SK-N-SH (cell line): ENCODE results near the gene SGPL1. TPM values are rescaled to one million over a fixed set of nuclear protein-coding genes. Genes with fewer than 3 reads are reported as not detected.

Experiments used
- CTCF ChIA-PET: fragments of 300-600, 350-600 bp; formaldehyde crosslinking; extraction: SDS; loops from one replicate; lab custom pipeline; 2021; lab: Yijun Ruan, JAX
- POLR2A ChIA-PET: fragments of 350-600 bp; sonication (Branson Sonifier 250); formaldehyde crosslinking; extraction: SDS; loops from one replicate; lab custom pipeline; 2020; ENCODE audit warnings: antibody characterized with exemption, inconsistent platforms; lab: Yijun Ruan, JAX
- DNase-seq: peaks from one replicate; pipeline ENCODE4 v3.0.0; 2012
- H2AFZ ChIP-seq: fragments of 200-600 bp; sonication (generic); 2 replicates; pipeline ENCODE4 v1.8.1; 2016; ENCODE audit warnings: antibody characterized with exemption, mild to moderate bottlenecking, low read depth
- H3F3A ChIP-seq: fragments of 200-600 bp; sonication (generic); replicated peaks from 2 replicates; pipeline ENCODE3; 2016; ENCODE audit warnings: antibody characterized with exemption, mild to moderate bottlenecking; ENCODE audit not compliant: insufficient read depth
- H3K27ac ChIP-seq, 2 experiments: fragments of 200-500 bp in 1 of 2; fragments of 200-600 bp in 1 of 2; sonication (Bioruptor generic) in 1 of 2; sonication (generic), shearing (Covaris generic) in 1 of 2; 2 replicates each; pipeline versions ENCODE4 v1.5.1 to v1.6.1; 2014 to 2016; ENCODE audit warnings: low read depth in 2 of 2, inconsistent platforms in 1 of 2, low read length in 1 of 2, mild to moderate bottlenecking in 1 of 2, mixed read lengths in 1 of 2
- H3K27me3 ChIP-seq: fragments of 200-600 bp; sonication (generic), shearing (Covaris generic); 2 replicates; pipeline ENCODE4 v1.6.1; 2016; ENCODE audit warnings: mixed run types; ENCODE audit not compliant: insufficient read depth
- H3K36me3 ChIP-seq, 2 experiments: fragments of 200-500 bp in 1 of 2; fragments of 200-600 bp in 1 of 2; sonication (Bioruptor generic) in 1 of 2; sonication (generic) in 1 of 2; replicated peaks in 1 of 2; 2 replicates each; pipeline versions ENCODE3 to v1.5.1; 2014 to 2016; ENCODE audit warnings: low read length in 1 of 2, mild to moderate bottlenecking in 1 of 2; ENCODE audit not compliant: insufficient read depth in 2 of 2, control insufficient read depth in 1 of 2
- H3K4me1 ChIP-seq, 2 experiments: fragments of 200-500 bp in 1 of 2; fragments of 200-600 bp in 1 of 2; sonication (Bioruptor generic) in 1 of 2; sonication (generic), shearing (Covaris generic) in 1 of 2; 2 replicates each; pipeline versions ENCODE4 v1.5.1 to v1.6.1; 2014 to 2016; ENCODE audit warnings: low read depth in 1 of 2, low read length in 1 of 2, mixed run types in 1 of 2; ENCODE audit not compliant: insufficient read depth in 2 of 2, control insufficient read depth in 1 of 2
- H3K4me2 ChIP-seq: fragments of 200-600 bp; sonication (generic), shearing (Covaris generic); 2 replicates; pipeline ENCODE4 v1.6.1; 2017; ENCODE audit warnings: mixed run types
- H3K4me3 ChIP-seq, 2 experiments: fragments of 200-500 bp in 1 of 2; fragments of 200-600 bp in 1 of 2; sonication (Bioruptor generic) in 1 of 2; sonication (generic), shearing (Covaris generic) in 1 of 2; 2 replicates each; pipeline versions ENCODE4 v1.5.1 to v1.8.1; 2014 to 2016; ENCODE audit warnings: low read depth in 2 of 2, inconsistent platforms in 1 of 2, low read length in 1 of 2, mild to moderate bottlenecking in 1 of 2, mixed read lengths in 1 of 2, moderate library complexity in 1 of 2
- H3K79me2 ChIP-seq: fragments of 200-600 bp; sonication (generic); 2 replicates; pipeline ENCODE4 v1.8.1; 2017; ENCODE audit warnings: mild to moderate bottlenecking; ENCODE audit not compliant: insufficient read depth
- H3K9ac ChIP-seq: fragments of 200-600 bp; sonication (generic); 2 replicates; pipeline ENCODE4 v1.6.1; 2017; ENCODE audit warnings: mixed run types
- H3K9me2 ChIP-seq: fragments of 200-600 bp; sonication (generic); 2 replicates; pipeline ENCODE4 v1.6.1; 2017; ENCODE audit warnings: mixed run types
- H3K9me3 ChIP-seq: fragments of 200-600 bp; sonication (generic); 2 replicates; pipeline ENCODE4 v1.6.1; 2017; ENCODE audit warnings: mixed run types, mild to moderate bottlenecking, moderate library complexity
- H4K20me1 ChIP-seq: fragments of 200-600 bp; sonication (generic); 2 replicates; pipeline ENCODE4 v1.6.1; 2017; ENCODE audit warnings: mild to moderate bottlenecking, mixed run types; ENCODE audit not compliant: insufficient read depth
- CHD2 ChIP-seq: fragments of 150-350 bp; IDR thresholded peaks from 2 replicates; pipeline ENCODE4 v1.6.1; 2018; ENCODE audit warnings: low read length; ENCODE audit not compliant: partially characterized antibody
- ELF1 ChIP-seq: IDR thresholded peaks from 2 replicates; pipeline ENCODE4 v1.4.0; 2012
- EP300 ChIP-seq, 2 experiments: IDR thresholded peaks; 2 replicates each; pipeline versions ENCODE4 v1.4.0 to v1.6.1; 2012; ENCODE audit warnings: borderline replicate concordance in 1 of 2, low read depth in 1 of 2, low read length in 1 of 2
- FOSL2 ChIP-seq: IDR thresholded peaks from 2 replicates; pipeline ENCODE4 v1.4.0; 2012; ENCODE audit warnings: low read depth, mild to moderate bottlenecking, moderate library complexity, borderline replicate concordance
- FOXM1 ChIP-seq: IDR thresholded peaks from 2 replicates; pipeline ENCODE4 v1.4.0; 2012; ENCODE audit warnings: low read depth, mild to moderate bottlenecking
- GATA2 ChIP-seq: sonication (generic); formaldehyde crosslinking; IDR thresholded peaks from 2 replicates; pipeline ENCODE4 v1.5.0; 2020; ENCODE audit warnings: mild to moderate bottlenecking, missing genetic modification reagents
- IRF3 ChIP-seq: fragments of 150-350 bp; IDR thresholded peaks from 2 replicates; pipeline ENCODE4 v1.6.1; 2016; ENCODE audit warnings: mild to moderate bottlenecking, low read depth, low read length
- MAX ChIP-seq: IDR thresholded peaks from 2 replicates; pipeline ENCODE4 v1.4.0; 2012; ENCODE audit warnings: low read depth
- MEF2A ChIP-seq: IDR thresholded peaks from 2 replicates; pipeline ENCODE4 v1.4.0; 2012; ENCODE audit warnings: low read depth, borderline replicate concordance
- NFIC ChIP-seq: IDR thresholded peaks from 2 replicates; pipeline ENCODE4 v1.4.0; 2012; ENCODE audit warnings: borderline replicate concordance
- NRF1 ChIP-seq: IDR thresholded peaks from 2 replicates; pipeline ENCODE4 v1.6.1; 2012; ENCODE audit warnings: low read depth, mild to moderate bottlenecking, low read length
- PBX3 ChIP-seq: IDR thresholded peaks from 2 replicates; pipeline ENCODE4; 2012
- POLR2AphosphoS5 ChIP-seq: IDR thresholded peaks from 2 replicates; pipeline ENCODE4 v1.6.1; 2012; ENCODE audit warnings: low read depth, low read length
- RAD21 ChIP-seq: IDR thresholded peaks from 2 replicates; pipeline ENCODE4 v1.6.1; 2012; ENCODE audit warnings: mild to moderate bottlenecking, low read length
- RCOR1 ChIP-seq: fragments of 150-350 bp; IDR thresholded peaks from 2 replicates; pipeline ENCODE4 v1.6.1; 2017; ENCODE audit warnings: antibody characterized with exemption, low read length
- REST ChIP-seq: IDR thresholded peaks from 2 replicates; pipeline ENCODE4 v1.6.1; 2012; ENCODE audit warnings: mild to moderate bottlenecking, low read depth, low read length, moderate library complexity
- RFX5 ChIP-seq: IDR thresholded peaks from 2 replicates; pipeline ENCODE4 v1.6.1; 2012; ENCODE audit warnings: mild to moderate bottlenecking, improper control_type of control experiment, low read length
- TAF1 ChIP-seq: IDR thresholded peaks from 2 replicates; pipeline ENCODE4 v1.6.1; 2012; ENCODE audit warnings: low read depth, mild to moderate bottlenecking, low read length, moderate library complexity, borderline replicate concordance
- TCF12 ChIP-seq: IDR thresholded peaks from 2 replicates; pipeline ENCODE4 v1.4.0; 2012
- TEAD4 ChIP-seq: IDR thresholded peaks from 2 replicates; pipeline ENCODE4 v1.4.0; 2012; ENCODE audit warnings: mild to moderate bottlenecking, borderline replicate concordance; ENCODE audit not compliant: insufficient read depth
- USF1 ChIP-seq: IDR thresholded peaks from 2 replicates; pipeline ENCODE4 v1.4.0; 2012; ENCODE audit warnings: low read depth, borderline replicate concordance
- YY1 ChIP-seq: IDR thresholded peaks from 2 replicates; pipeline ENCODE4 v1.4.0; 2012; ENCODE audit warnings: low read depth, mild to moderate bottlenecking
- ZBTB33 ChIP-seq: IDR thresholded peaks from 2 replicates; pipeline ENCODE4 v1.4.0; 2012; ENCODE audit warnings: low read depth, borderline replicate concordance
- WGBS: methylation state at CpG from one replicate; pipeline ENCODE4 v1.1.6; 2017; ENCODE audit warnings: low lambda C conversion rate; 5-methylcytosine and 5-hydroxymethylcytosine counted together
- polyA plus RNA-seq, 3 experiments: library from polyadenylated mRNA; depleted of rRNA; stranded (reverse); fragments of >200 nt; gene quantifications; 2 replicates each; pipeline ENCODE4 v1.2.3, GENCODE V29; 2012

The SGPL1 gene
- polyA plus RNA-seq, 1 of the 3 experiments (the other 2 are of a cell fraction): 11.8 TPM

- TF ChIP-seq TCF12 (no peak), RAD21 (no peak), MEF2A (no peak), NFIC (no peak), FOXM1 (no peak), NRF1 (no peak), POLR2AphosphoS5 (no peak), GATA2 (CRISPR knock-in tag) (no peak)
Measured at GRCh38 chr10:70851597-70852475, 36.1 kb downstream of the SGPL1 start (continued).

GRCh38 chr10:70853038-70853437 is 37.3 kb downstream of the SGPL1 start:
- no peak overlapping the region; a peak in 1 of 4 replicates for H3K27ac ChIP-seq
- WGBS: 92% methylated on average over 4 of the region's 4 CpGs
- CTCF ChIA-PET: interaction anchor here (1.1 kb wide), 1 partner anchor 9 kb away, joined by 3 read pairs; no protein-coding TSS in a partner anchor
- no peaks in the 10 kb centered on the region for H3K27me3 ChIP-seq
- H2AFZ ChIP-seq: no peak overlapping the region
- H3K79me2 ChIP-seq: peaks cover 11% of the 10 kb centered on the region; the same call in 1 of the 2 replicates
- no peak for DNase-seq
- peaks cover 16 to 17% of the 10 kb centered on the region in 2 experiments for H3K4me1 ChIP-seq
- H3K4me3 ChIP-seq: no peak overlapping the region
- POLR2A ChIA-PET: no interaction called here
- H3K4me2 ChIP-seq: no peak overlapping the region
- H3K9me2 ChIP-seq: no peaks in the 10 kb centered on the region
- no peaks in the 10 kb centered on the region for H4K20me1 ChIP-seq
- peaks cover 54 to 60% of the 10 kb centered on the region in 2 experiments for H3K36me3 ChIP-seq
- H3K9ac ChIP-seq: no peak overlapping the region
- no peaks in the 10 kb centered on the region for H3K9me3 ChIP-seq
- H3F3A ChIP-seq: peaks cover 22% of the 10 kb centered on the region
- TF ChIP-seq CHD2 (no peak), TEAD4 (no peak), PBX3 (no peak), MEF2A (no peak), IRF3 (no peak), EP300 (IDR thresholded peaks at IDR 0.05; ENCODE audit: borderline replicate concordance in 1 of 2, low read depth in 1 of 2, low read length in 1 of 2) (no peak), YY1 (no peak), ZBTB33 (no peak), TAF1 (no peak), NRF1 (no peak), REST (no peak), RFX5 (no peak), USF1 (no peak), ELF1 (no peak), MAX (no peak), RCOR1 (no peak), FOSL2 (no peak)
